Measurements from ENCODE around the gene HTR4. TPM values are rescaled to one million over a fixed set of nuclear protein-coding genes. Genes with fewer than 3 reads are reported as not detected.

Gene HTR4
- total RNA-seq, 2 donors from 2014 or later, result not detected

DNA sequence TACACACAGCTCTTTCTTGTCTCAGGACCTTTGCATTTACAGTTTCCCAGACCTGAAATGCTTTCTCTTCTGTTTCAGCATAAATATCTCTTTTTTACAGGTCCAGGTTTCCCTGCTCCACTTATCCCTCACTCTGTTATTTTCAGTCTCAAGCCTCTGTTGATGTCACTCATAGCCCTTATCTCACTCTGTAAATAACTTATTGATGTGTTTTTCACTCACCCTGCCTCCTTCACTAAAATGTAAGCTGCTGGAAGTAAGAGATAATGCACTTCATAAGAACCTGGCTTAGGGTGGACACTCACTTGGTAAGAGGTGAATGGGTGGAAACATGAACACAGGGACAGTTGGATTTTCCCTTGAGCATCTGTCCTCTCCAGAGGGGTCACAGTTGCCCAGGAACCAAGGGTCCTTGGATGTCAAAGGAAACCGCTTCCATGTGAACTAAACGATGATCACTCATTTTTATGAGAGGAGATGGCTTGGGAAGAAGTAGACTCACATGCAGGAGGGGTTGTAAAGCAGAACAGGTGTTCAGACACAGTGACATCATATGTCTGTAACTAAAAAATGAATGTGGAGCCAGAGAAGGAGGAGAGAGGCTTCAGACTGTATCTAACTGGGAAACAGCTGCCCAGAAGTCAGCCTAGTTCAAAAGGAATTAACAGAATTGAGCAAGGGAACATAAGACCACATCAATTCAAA lies 5.5 kb upstream of the HTR4 start:
- Histone ChIP-seq H3K9me3 (ENCODE audit: control insufficient read depth, low read length) (no peaks in the 10 kb centered on the region), H3K4me3 (ENCODE audit: low read length) (peak overlapping the region; percentile 38), H3K4me1 (ENCODE audit: control insufficient read depth, insufficient read depth, low read length) (peaks cover 23% of the 10 kb centered on the region), H3K9ac (ENCODE audit: extremely low read depth, low read length, poor library complexity, severe bottlenecking) (no peak overlapping the region), H3K36me3 (ENCODE audit: control insufficient read depth, insufficient read depth, low read length) (no peaks in the 10 kb centered on the region), H3K27me3 (ENCODE audit: control insufficient read depth, insufficient read depth, low read length, poor library complexity, severe bottlenecking) (peaks cover 35% of the 10 kb centered on the region), H3K27ac (ENCODE audit: low read depth, low read length) (no peak overlapping the region)
- Mint-ChIP-seq H3K4me3 (no peak overlapping the region), H3K27ac (no peak overlapping the region), H3K9me3 (no peaks in the 10 kb centered on the region), H3K36me3 (ENCODE audit: low read depth) (no peaks in the 10 kb centered on the region), H3K27me3 (ENCODE audit: insufficient read depth) (peaks cover 23% of the 10 kb centered on the region), H3K4me1 (peaks cover 32% of the 10 kb centered on the region)
- TF ChIP-seq, protein P1, sequence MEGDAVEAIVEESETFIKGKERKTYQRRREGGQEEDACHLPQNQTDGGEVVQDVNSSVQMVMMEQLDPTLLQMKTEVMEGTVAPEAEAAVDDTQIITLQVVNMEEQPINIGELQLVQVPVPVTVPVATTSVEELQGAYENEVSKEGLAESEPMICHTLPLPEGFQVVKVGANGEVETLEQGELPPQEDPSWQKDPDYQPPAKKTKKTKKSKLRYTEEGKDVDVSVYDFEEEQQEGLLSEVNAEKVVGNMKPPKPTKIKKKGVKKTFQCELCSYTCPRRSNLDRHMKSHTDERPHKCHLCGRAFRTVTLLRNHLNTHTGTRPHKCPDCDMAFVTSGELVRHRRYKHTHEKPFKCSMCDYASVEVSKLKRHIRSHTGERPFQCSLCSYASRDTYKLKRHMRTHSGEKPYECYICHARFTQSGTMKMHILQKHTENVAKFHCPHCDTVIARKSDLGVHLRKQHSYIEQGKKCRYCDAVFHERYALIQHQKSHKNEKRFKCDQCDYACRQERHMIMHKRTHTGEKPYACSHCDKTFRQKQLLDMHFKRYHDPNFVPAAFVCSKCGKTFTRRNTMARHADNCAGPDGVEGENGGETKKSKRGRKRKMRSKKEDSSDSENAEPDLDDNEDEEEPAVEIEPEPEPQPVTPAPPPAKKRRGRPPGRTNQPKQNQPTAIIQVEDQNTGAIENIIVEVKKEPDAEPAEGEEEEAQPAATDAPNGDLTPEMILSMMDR (conservative IDR thresholded peaks at IDR 0.05), result no peak
- WGBS, 2 experiments (ENCODE audit: insufficient coverage in 1 of 2, insufficient read length in 1 of 2), result 95% methylated on average over 2 of the region's 2 CpGs; no CpG with 5 or more reads in 1 of the 2 experiments
- DNase-seq, result no peak

DNA sequence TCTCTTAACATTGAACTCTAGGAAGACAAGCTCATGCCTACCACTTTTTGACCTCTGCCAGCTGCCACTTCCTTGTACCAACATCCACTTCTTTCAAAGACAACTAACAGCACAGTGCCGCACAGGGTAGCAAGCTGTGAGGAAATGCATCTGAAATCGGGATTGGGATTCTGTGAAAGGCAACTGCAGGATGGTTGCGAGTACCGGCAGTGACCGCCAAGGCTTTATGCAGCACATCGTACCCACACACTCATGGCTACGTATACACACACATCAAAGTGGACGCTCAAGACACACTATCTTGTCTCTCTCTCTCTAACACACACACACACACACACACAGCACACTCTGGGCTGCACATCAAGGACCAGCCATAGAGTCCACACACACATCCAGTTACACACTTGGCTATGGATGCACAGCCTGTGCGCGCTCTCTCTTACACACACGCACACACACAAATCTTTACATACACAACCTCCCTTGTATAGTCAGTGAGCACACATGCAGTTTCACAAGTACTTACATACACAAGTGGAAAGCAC lies 964 bp downstream of the HTR4 start:
- Histone ChIP-seq H3K36me3 (ENCODE audit: control insufficient read depth, insufficient read depth, low read length) (no peaks in the 10 kb centered on the region), H3K9me3 (ENCODE audit: control insufficient read depth, low read length) (no peaks in the 10 kb centered on the region), H3K4me3 (ENCODE audit: low read length) (no peak overlapping the region), H3K27me3 (ENCODE audit: control insufficient read depth, insufficient read depth, low read length, poor library complexity, severe bottlenecking) (peaks cover 80% of the 10 kb centered on the region), H3K4me1 (ENCODE audit: control insufficient read depth, insufficient read depth, low read length) (peaks cover 3% of the 10 kb centered on the region), H3K9ac (ENCODE audit: extremely low read depth, low read length, poor library complexity, severe bottlenecking) (no peak overlapping the region), H3K27ac (ENCODE audit: low read depth, low read length) (no peak overlapping the region)
- Mint-ChIP-seq H3K27ac (no peak overlapping the region), H3K36me3 (ENCODE audit: low read depth) (no peaks in the 10 kb centered on the region), H3K9me3 (no peaks in the 10 kb centered on the region), H3K4me3 (peak overlapping the region; percentile 49), H3K4me1 (peaks cover 3% of the 10 kb centered on the region), H3K27me3 (ENCODE audit: insufficient read depth) (peaks cover 69% of the 10 kb centered on the region)
- TF ChIP-seq, protein P1 (conservative IDR thresholded peaks at IDR 0.05), result no peak
- DNase-seq, result no peak
- WGBS, 2 experiments (ENCODE audit: insufficient coverage in 1 of 2, insufficient read length in 1 of 2), result 92 to 93% methylated on average over 7 to 11 of the region's 11 CpGs

DNA sequence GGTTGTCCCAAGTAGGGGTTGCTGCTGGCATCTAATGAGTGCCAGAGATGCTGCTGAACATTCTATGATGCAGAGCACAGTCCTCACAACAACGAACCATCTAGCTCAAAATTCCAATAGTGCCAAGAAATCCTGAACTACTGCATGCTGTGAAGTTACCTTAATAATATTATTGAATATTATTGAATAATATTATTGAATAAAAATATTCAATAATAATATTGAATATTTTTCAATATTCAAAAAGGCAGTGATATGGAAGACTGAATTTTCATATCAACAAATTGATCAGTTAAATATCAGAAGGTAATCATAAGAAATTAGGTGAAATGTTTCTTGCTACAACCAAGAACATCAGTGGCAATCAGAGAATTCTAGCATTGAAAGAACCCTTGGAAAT lies 2.8 kb downstream of the HTR4 start:
- peaks cover 3% of the 10 kb centered on the region for H3K4me1 ChIP-seq (ENCODE audit: control insufficient read depth, insufficient read depth, low read length)
- H3K36me3 Mint-ChIP-seq (ENCODE audit: low read depth), result no peaks in the 10 kb centered on the region
- H3K36me3 ChIP-seq (ENCODE audit: control insufficient read depth, insufficient read depth, low read length), result no peaks in the 10 kb centered on the region
- H3K4me3 Mint-ChIP-seq, result no peak overlapping the region
- WGBS, 2 experiments (ENCODE audit: insufficient coverage in 1 of 2, insufficient read length in 1 of 2), result 100% methylated on average over 1 of the region's 1 CpG; no CpG with 5 or more reads in 1 of the 2 experiments
- TF ChIP-seq, protein P1 (conservative IDR thresholded peaks at IDR 0.05), result no peak
- no peak overlapping the region for H3K4me3 ChIP-seq (ENCODE audit: low read length)
- peaks cover 3% of the 10 kb centered on the region for H3K4me1 Mint-ChIP-seq
- H3K27me3 Mint-ChIP-seq (ENCODE audit: insufficient read depth), result peaks cover 68% of the 10 kb centered on the region
- H3K9me3 ChIP-seq (ENCODE audit: control insufficient read depth, low read length), result no peaks in the 10 kb centered on the region
- H3K9ac ChIP-seq (ENCODE audit: extremely low read depth, low read length, poor library complexity, severe bottlenecking), result no peak overlapping the region
- H3K9me3 Mint-ChIP-seq, result no peaks in the 10 kb centered on the region
- H3K27ac ChIP-seq (ENCODE audit: low read depth, low read length), result no peak overlapping the region
- peaks cover 63% of the 10 kb centered on the region for H3K27me3 ChIP-seq (ENCODE audit: control insufficient read depth, insufficient read depth, low read length, poor library complexity, severe bottlenecking)
- DNase-seq, result no peak
- no peak overlapping the region for H3K27ac Mint-ChIP-seq

Measured in endodermal cell (in vitro differentiated cells).